HL-60 (cell line): ENCODE data around the gene LRRC8D.
"Not testable (repeated sequence)": the region's sequence is repeated elsewhere in the genome, so short reads cannot be mapped to it uniquely, and the experiment has no call there.

ENCODE experiments used
- DNase-seq, 2 experiments: peaks; one replicate each; pipeline ENCODE4 v3.0.0-alpha.2; 2010 to 2020; ENCODE audit warnings: low read depth in 1 of 2, low spot score in 1 of 2
- H3K27ac ChIP-seq: fragments of 250-450 bp; sonication (Bioruptor Pico); replicated peaks from 2 replicates; pipeline ENCODE4 v1.5.1; 2020; ENCODE audit warnings: mild to moderate bottlenecking, moderate library complexity
- H3K27me3 ChIP-seq: fragments of 250-450 bp; sonication (Bioruptor Pico); 2 replicates; pipeline ENCODE4 v1.5.1; 2021; ENCODE audit warnings: mild to moderate bottlenecking, moderate library complexity; ENCODE audit not compliant: insufficient read depth, poor library complexity, severe bottlenecking
- H3K4me3 ChIP-seq: replicated peaks from 2 replicates; pipeline ENCODE4 v1.5.1; 2011; ENCODE audit warnings: mild to moderate bottlenecking, control low read depth, low read length; ENCODE audit not compliant: insufficient read depth
- CTCF ChIP-seq: IDR thresholded peaks from one replicate; pipeline ENCODE4 v1.5.1; 2011; ENCODE audit warnings: low read length, control low read depth, inconsistent platforms; ENCODE audit not compliant: insufficient read depth
- GABPA ChIP-seq: IDR thresholded peaks from 2 replicates; pipeline ENCODE4 v1.6.1; 2012; ENCODE audit warnings: low read depth
- POLR2AphosphoS5 ChIP-seq: IDR thresholded peaks from 2 replicates; pipeline ENCODE4 v1.6.1; 2012; ENCODE audit warnings: low read depth
- REST ChIP-seq: IDR thresholded peaks from 2 replicates; pipeline ENCODE4 v1.6.1; 2012; ENCODE audit warnings: low read depth; ENCODE audit not compliant: insufficient replicate concordance
- SPI1 ChIP-seq: IDR thresholded peaks from 2 replicates; pipeline ENCODE4 v1.6.1; 2012; ENCODE audit warnings: low read depth, mild to moderate bottlenecking, borderline replicate concordance

Gene LRRC8D

GRCh38 chr1:89975540-89976125, 154.8 kb downstream of the LRRC8D start:
- Histone ChIP-seq H3K4me3 (no peak overlapping the region), H3K27ac (peak overlapping the region; percentile 17; the same call in 1 of the 2 replicates), H3K27me3 (no peaks in the 10 kb centered on the region)
- TF ChIP-seq REST = no peak
- TF ChIP-seq CTCF = no peak
- peak; percentile 68; the same call in 1 of the 2 replicates for TF ChIP-seq SPI1
- no peak for TF ChIP-seq POLR2AphosphoS5
- no peak for TF ChIP-seq GABPA
- no peak for DNase-seq

GRCh38 chr1:89978755-89979154, 157.9 kb downstream of the LRRC8D start:
- no peak for DNase-seq
- Histone ChIP-seq H3K27me3 (no peaks in the 10 kb centered on the region), H3K4me3 (no peak overlapping the region), H3K27ac (no peak overlapping the region)
- no peak for TF ChIP-seq REST
- TF ChIP-seq GABPA = no peak
- no peak for TF ChIP-seq SPI1
- no peak for TF ChIP-seq POLR2AphosphoS5
- TF ChIP-seq CTCF = no peak

- no peaks in the 10 kb centered on the region for H3K27me3 ChIP-seq
- H3K27ac ChIP-seq = no peak overlapping the region
- no peak overlapping the region for H3K4me3 ChIP-seq
- TF ChIP-seq POLR2AphosphoS5 (no peak), GABPA (no peak), REST (no peak), SPI1 (no peak), CTCF (no peak)
- no peak for DNase-seq
These were observed 159.8 kb downstream of the LRRC8D start for GRCh38 chr1:89980605-89981004.

GRCh38 chr1:89982846-89983245, 162.0 kb downstream of the LRRC8D start:
- H3K27ac ChIP-seq, H3K27me3 ChIP-seq, H3K4me3 ChIP-seq, DNase-seq: not testable (repeated sequence)

GRCh38 chr1:89984564-89985116, 163.8 kb downstream of the LRRC8D start:
- not testable (repeated sequence) for H3K4me3 ChIP-seq

More at GRCh38 chr1:89984564-89985116, 163.8 kb downstream of the LRRC8D start:
- not testable (repeated sequence) for H3K27ac ChIP-seq, H3K27me3 ChIP-seq, DNase-seq
